ENCODE results near the gene TSHZ1. TPM values are rescaled to one million over a fixed set of nuclear protein-coding genes. Genes with fewer than 3 reads are reported as not detected.

TSHZ1 gene
- total RNA-seq, 1 donor from 2014 or later = 24.6 TPM

GRCh38 chr18:75220551-75221355, 10.2 kb downstream of the TSHZ1 start:
- H3K27ac ChIP-seq (replicated peaks) = peak overlapping the region; percentile 51
- peaks cover 82% of the 10 kb centered on the region for H3K4me1 ChIP-seq
- no peaks in the 10 kb centered on the region for H3K9me3 ChIP-seq (replicated peaks)
- no peaks in the 10 kb centered on the region for H3K36me3 ChIP-seq
- peak overlapping the region; percentile 1 for H3K4me3 ChIP-seq
- TF ChIP-seq, protein P1, sequence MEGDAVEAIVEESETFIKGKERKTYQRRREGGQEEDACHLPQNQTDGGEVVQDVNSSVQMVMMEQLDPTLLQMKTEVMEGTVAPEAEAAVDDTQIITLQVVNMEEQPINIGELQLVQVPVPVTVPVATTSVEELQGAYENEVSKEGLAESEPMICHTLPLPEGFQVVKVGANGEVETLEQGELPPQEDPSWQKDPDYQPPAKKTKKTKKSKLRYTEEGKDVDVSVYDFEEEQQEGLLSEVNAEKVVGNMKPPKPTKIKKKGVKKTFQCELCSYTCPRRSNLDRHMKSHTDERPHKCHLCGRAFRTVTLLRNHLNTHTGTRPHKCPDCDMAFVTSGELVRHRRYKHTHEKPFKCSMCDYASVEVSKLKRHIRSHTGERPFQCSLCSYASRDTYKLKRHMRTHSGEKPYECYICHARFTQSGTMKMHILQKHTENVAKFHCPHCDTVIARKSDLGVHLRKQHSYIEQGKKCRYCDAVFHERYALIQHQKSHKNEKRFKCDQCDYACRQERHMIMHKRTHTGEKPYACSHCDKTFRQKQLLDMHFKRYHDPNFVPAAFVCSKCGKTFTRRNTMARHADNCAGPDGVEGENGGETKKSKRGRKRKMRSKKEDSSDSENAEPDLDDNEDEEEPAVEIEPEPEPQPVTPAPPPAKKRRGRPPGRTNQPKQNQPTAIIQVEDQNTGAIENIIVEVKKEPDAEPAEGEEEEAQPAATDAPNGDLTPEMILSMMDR (IDR thresholded peaks at IDR 0.05; ENCODE audit: borderline replicate concordance) = no peak
- DNase-seq = no peak
- no peaks in the 10 kb centered on the region for H3K27me3 ChIP-seq (ENCODE audit: low read depth)
- intact Hi-C loops (cut with micrococcal nuclease) = no loop called here

DNA sequence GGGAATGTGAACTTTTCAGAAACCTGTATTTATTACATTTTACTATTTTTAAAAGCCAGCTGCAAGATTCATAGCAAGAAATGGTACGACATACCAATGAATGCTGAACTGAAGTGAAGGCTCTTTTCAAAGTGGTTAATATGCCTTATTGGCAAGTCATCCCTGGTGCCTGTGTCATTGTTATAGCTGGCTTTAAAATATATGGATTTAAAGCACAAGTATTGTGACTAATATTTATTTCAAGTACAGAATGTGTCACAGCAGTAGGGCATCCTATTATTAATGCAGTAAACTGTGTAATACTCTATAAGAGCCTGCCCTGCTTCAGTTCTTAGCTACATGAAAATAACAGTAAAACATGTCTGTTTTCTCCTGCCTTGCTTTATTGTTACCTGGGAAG, 10.8 kb downstream of the TSHZ1 start:
- TF ChIP-seq, protein P1 (IDR thresholded peaks at IDR 0.05; ENCODE audit: borderline replicate concordance) = no peak
- peaks cover 82% of the 10 kb centered on the region for H3K4me1 ChIP-seq
- H3K27ac ChIP-seq (replicated peaks) = peak overlapping the region; percentile 51
- H3K9me3 ChIP-seq (replicated peaks) = no peaks in the 10 kb centered on the region
- H3K27me3 ChIP-seq (ENCODE audit: low read depth) = no peaks in the 10 kb centered on the region
- no peak for DNase-seq
- intact Hi-C loops (cut with micrococcal nuclease) = no loop called here
- no peak overlapping the region for H3K4me3 ChIP-seq
- H3K36me3 ChIP-seq = no peaks in the 10 kb centered on the region

GRCh38 chr18:75221897-75222296, 11.3 kb downstream of the TSHZ1 start:
- Histone ChIP-seq H3K27me3 (ENCODE audit: low read depth) (no peaks in the 10 kb centered on the region), H3K36me3 (no peaks in the 10 kb centered on the region), H3K4me1 (peaks cover 82% of the 10 kb centered on the region), H3K27ac (replicated peaks) (peak overlapping the region; percentile 51), H3K4me3 (no peak overlapping the region), H3K9me3 (replicated peaks) (no peaks in the 10 kb centered on the region)
- no peak for DNase-seq
- TF ChIP-seq, protein P1 (IDR thresholded peaks at IDR 0.05; ENCODE audit: borderline replicate concordance) = no peak
- intact Hi-C loops (cut with micrococcal nuclease) = no loop called here

DNA sequence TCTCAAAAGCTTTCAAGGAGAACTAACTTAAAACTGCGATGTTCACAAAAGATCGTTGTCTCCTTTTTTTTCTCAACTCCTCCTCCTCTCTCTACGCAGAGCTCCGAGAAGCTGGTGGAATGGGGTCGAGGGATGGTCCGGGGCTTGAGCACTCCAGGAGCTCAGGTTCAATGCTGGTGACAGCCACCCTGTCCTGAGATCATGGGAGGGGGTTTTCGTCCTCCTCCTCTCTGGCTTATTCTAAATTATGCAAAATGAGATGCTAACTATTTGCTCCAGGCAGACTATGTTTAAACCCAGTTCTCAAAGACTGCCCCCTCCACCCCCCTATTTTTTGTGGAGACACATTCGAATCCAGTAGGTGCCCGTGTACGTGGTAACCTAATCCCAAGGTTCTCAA, 11.8 kb downstream of the TSHZ1 start:
- DNase-seq = no peak
- intact Hi-C loops (cut with micrococcal nuclease) = no loop called here
- H3K4me3 ChIP-seq = no peak overlapping the region
- no peaks in the 10 kb centered on the region for H3K27me3 ChIP-seq (ENCODE audit: low read depth)
- no peaks in the 10 kb centered on the region for H3K36me3 ChIP-seq
- H3K9me3 ChIP-seq (replicated peaks) = no peaks in the 10 kb centered on the region
- peak overlapping the region; percentile 22 for H3K27ac ChIP-seq (replicated peaks)
- TF ChIP-seq, protein P1 (IDR thresholded peaks at IDR 0.05; ENCODE audit: borderline replicate concordance) = no peak
- peaks cover 82% of the 10 kb centered on the region for H3K4me1 ChIP-seq

GRCh38 chr18:75223687-75224347, 13.2 kb downstream of the TSHZ1 start:
- no peaks in the 10 kb centered on the region for H3K27me3 ChIP-seq (ENCODE audit: low read depth)
- H3K4me3 ChIP-seq = no peak overlapping the region
- intact Hi-C loops (cut with micrococcal nuclease) = no loop called here
- no peaks in the 10 kb centered on the region for H3K36me3 ChIP-seq
- H3K4me1 ChIP-seq = peaks cover 82% of the 10 kb centered on the region
- H3K9me3 ChIP-seq (replicated peaks) = no peaks in the 10 kb centered on the region
- TF ChIP-seq, protein P1 (IDR thresholded peaks at IDR 0.05; ENCODE audit: borderline replicate concordance) = no peak
- no peak for DNase-seq
- H3K27ac ChIP-seq (replicated peaks) = peak overlapping the region; percentile 22

Data from left ventricle myocardium inferior (tissue), 1 donor.